HepG2 (cell line): ENCODE results near the gene COL9A3. TPM values are rescaled to one million over a fixed set of nuclear protein-coding genes. Genes with fewer than 3 reads are reported as not detected.

Experiments
- BORCS8-MEF2B ChIP-seq: sonication (generic); formaldehyde crosslinking; IDR thresholded peaks from 2 replicates; pipeline ENCODE4 v1.8.0; 2022; ENCODE audit warnings: mild to moderate bottlenecking, missing genetic modification reagents
- CENPT ChIP-seq: sonication (generic); formaldehyde crosslinking; IDR thresholded peaks from 2 replicates; pipeline ENCODE4 v1.8.0; 2022; ENCODE audit warnings: low read depth, mild to moderate bottlenecking, moderate library complexity, missing genetic modification reagents
- MAZ ChIP-seq, 2 experiments: sonication (generic) in 1 of 2; formaldehyde crosslinking in 1 of 2; IDR thresholded peaks; 2 replicates each; pipeline versions ENCODE4 v1.5.0 to v1.6.1; 2012 to 2020; ENCODE audit warnings: low read depth in 2 of 2, mild to moderate bottlenecking in 2 of 2, borderline replicate concordance in 1 of 2, improper control_type of control experiment in 1 of 2, low read length in 1 of 2, missing genetic modification reagents in 1 of 2, moderate library complexity in 1 of 2
- NBN ChIP-seq: fragments of 450-650 bp; conservative IDR thresholded peaks from 2 replicates; pipeline ENCODE4 v1.6.1; 2017
- NCOA5 ChIP-seq: sonication (generic); formaldehyde crosslinking; IDR thresholded peaks from 2 replicates; pipeline ENCODE4 v1.4.0; 2020; ENCODE audit warnings: missing genetic modification reagents
- TEAD3 ChIP-seq: optimal IDR thresholded peaks from 2 replicates; pipeline ENCODE3; 2016; ENCODE audit warnings: borderline replicate concordance
- ZBTB20 ChIP-seq: sonication (generic); formaldehyde crosslinking; IDR thresholded peaks from 2 replicates; pipeline ENCODE4 v1.8.1; 2023; ENCODE audit warnings: missing genetic modification reagents, low read depth, mild to moderate bottlenecking, borderline replicate concordance
- ZC3H4 ChIP-seq: sonication (generic); formaldehyde crosslinking; IDR thresholded peaks from 2 replicates; pipeline ENCODE4 v1.4.0; 2020; ENCODE audit warnings: missing genetic modification reagents, borderline replicate concordance
- ZFP36 ChIP-seq: fragments of 150-350 bp; IDR thresholded peaks from 2 replicates; pipeline ENCODE4 v1.6.1; 2018; ENCODE audit warnings: borderline replicate concordance, low read length, low read depth; ENCODE audit not compliant: partially characterized antibody
- ZKSCAN8 ChIP-seq: IDR thresholded peaks from 2 replicates; pipeline ENCODE4 v1.6.1; 2016; ENCODE audit warnings: borderline replicate concordance, missing genetic modification reagents, missing compliant biosample characterization
- ZNF205 ChIP-seq: IDR thresholded peaks from 2 replicates; pipeline ENCODE4 v1.6.1; 2018; ENCODE audit warnings: missing biosample characterization, missing genetic modification reagents
- ZNF354B ChIP-seq: sonication (generic); formaldehyde crosslinking; IDR thresholded peaks from 2 replicates; pipeline ENCODE4 v1.8.0; 2022; ENCODE audit warnings: mild to moderate bottlenecking, missing genetic modification reagents
- ZNF530 ChIP-seq: sonication (generic); formaldehyde crosslinking; IDR thresholded peaks from 2 replicates; pipeline ENCODE4 v1.5.0; 2020; ENCODE audit warnings: low read depth, mild to moderate bottlenecking, missing genetic modification reagents
- ZNF703 ChIP-seq: sonication (generic); formaldehyde crosslinking; IDR thresholded peaks from 2 replicates; pipeline ENCODE4 v1.5.1; 2020; ENCODE audit warnings: missing genetic modification reagents, mild to moderate bottlenecking, moderate library complexity, borderline replicate concordance
- ZSCAN22 ChIP-seq: sonication (generic); formaldehyde crosslinking; IDR thresholded peaks from 2 replicates; pipeline ENCODE4 v1.4.0; 2020; ENCODE audit warnings: mild to moderate bottlenecking, missing genetic modification reagents
- polyA plus RNA-seq, 8 experiments: library from polyadenylated mRNA; depleted of rRNA in 3 of 8; stranded (reverse) in 7 of 8; unstranded in 1 of 8; fragments of >200 nt; fragmentation: Illumina TruSeq in 4 of 8; extraction: Trizol in 4 of 8; gene quantifications; 2 replicates each; pipeline versions ENCODE4 v1.2.1 to v1.2.3, GENCODE V29; 2011 to 2016; ENCODE audit warnings: low read depth in 4 of 8, missing spikeins in 1 of 8, mixed read lengths in 1 of 8; ENCODE audit not compliant: insufficient read depth in 1 of 8
- total RNA-seq, 5 experiments: library from RNA; depleted of rRNA; stranded (reverse); fragments of >200 nt; fragmentation: Illumina TruSeq; extraction: Trizol; gene quantifications; 2 replicates each; pipeline ENCODE4 v1.2.3, GENCODE V29; 2016; ENCODE audit warnings: low read depth in 1 of 5
- TF ChIP-seq, protein P1 (sequence below): sonication (generic); formaldehyde crosslinking; IDR thresholded peaks from 2 replicates; pipeline ENCODE4 v1.4.0; 2020; ENCODE audit warnings: missing genetic modification reagents
- TF ChIP-seq, protein P2 (sequence below): sonication (generic); formaldehyde crosslinking; IDR thresholded peaks from 2 replicates; pipeline ENCODE4 v1.5.0; 2020; ENCODE audit warnings: mild to moderate bottlenecking, missing genetic modification reagents, borderline replicate concordance

COL9A3 gene
- total and polyA plus RNA-seq, 2 of the 13 experiments (the other 11 are each of a cell fraction or from before 2014, with no cell fraction given) = 155 to 204 TPM

DNA sequence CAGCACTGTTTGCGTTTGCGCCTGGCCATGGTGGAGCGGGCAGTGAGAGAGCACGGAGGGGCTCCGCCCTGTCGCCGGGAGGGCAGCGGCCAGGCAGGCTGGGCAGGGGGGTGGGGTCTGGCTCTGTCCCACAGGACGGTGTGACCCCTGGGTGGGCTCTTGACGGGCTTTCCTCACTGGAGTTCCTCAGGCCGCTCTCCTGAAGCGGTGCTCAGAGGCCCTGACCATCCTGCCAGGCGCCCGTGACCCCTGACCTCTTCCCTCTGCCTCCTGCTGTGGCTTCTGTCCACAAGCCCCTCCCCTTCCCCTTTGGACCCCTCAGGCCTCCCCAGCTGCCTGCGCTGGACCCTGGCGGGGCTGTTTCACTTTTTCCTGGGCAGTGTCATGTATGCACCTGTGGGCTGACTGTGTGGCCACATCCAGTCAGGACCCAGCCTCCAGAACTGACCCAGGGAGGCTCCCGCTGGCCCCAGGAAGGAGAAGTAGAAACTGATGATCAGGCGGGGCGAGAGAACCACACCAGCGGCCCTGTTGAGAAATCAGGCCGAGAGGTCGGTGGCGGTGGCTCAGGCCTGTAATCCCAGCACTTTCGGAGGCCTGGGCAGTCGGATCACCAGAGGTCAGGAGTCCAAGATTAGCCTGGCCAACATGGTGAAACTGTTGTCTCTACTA lies 11.0 kb upstream of the COL9A3 start (continued):
- TF ChIP-seq ZNF354B (CRISPR knock-in tag) = no peak
- TF ChIP-seq ZBTB20 (CRISPR knock-in tag) = peak; percentile 59; the same call in 1 of the 2 replicates
- peak; percentile 78; the same call in 1 of the 2 replicates for TF ChIP-seq MAZ (IDR thresholded peaks at IDR 0.05; ENCODE audit: borderline replicate concordance, low read depth, low read length)
- TF ChIP-seq MAZ (CRISPR knock-in tag; IDR thresholded peaks at IDR 0.05; ENCODE audit: low read depth) = peak; percentile 96
- TF ChIP-seq, protein P1, sequence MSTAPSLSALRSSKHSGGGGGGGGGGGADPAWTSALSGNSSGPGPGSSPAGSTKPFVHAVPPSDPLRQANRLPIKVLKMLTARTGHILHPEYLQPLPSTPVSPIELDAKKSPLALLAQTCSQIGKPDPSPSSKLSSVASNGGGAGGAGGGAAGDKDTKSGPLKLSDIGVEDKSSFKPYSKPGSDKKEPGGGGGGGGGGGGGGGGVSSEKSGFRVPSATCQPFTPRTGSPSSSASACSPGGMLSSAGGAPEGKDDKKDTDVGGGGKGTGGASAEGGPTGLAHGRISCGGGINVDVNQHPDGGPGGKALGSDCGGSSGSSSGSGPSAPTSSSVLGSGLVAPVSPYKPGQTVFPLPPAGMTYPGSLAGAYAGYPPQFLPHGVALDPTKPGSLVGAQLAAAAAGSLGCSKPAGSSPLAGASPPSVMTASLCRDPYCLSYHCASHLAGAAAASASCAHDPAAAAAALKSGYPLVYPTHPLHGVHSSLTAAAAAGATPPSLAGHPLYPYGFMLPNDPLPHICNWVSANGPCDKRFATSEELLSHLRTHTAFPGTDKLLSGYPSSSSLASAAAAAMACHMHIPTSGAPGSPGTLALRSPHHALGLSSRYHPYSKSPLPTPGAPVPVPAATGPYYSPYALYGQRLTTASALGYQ (CRISPR knock-in tag) = peak; percentile 93; the same call in 1 of the 2 replicates
- TF ChIP-seq ZFP36 = no peak
- TF ChIP-seq NBN = no peak
- no peak for TF ChIP-seq ZC3H4 (CRISPR knock-in tag)
- peak; percentile 70 for TF ChIP-seq TEAD3 (CRISPR knock-in tag)
- TF ChIP-seq BORCS8-MEF2B (CRISPR knock-in tag) = peak; percentile 81
- no peak for TF ChIP-seq ZNF530 (CRISPR knock-in tag)
- TF ChIP-seq ZNF703 (CRISPR knock-in tag) = no peak; the same call in 1 of the 2 replicates
- no peak; the same call in 1 of the 2 replicates for TF ChIP-seq ZSCAN22 (CRISPR knock-in tag)
- peak; percentile 58; the same call in 1 of the 2 replicates for TF ChIP-seq ZNF205 (CRISPR knock-in tag)
- peak; percentile 48; the same call in 1 of the 2 replicates for TF ChIP-seq ZKSCAN8 (CRISPR knock-in tag)
- TF ChIP-seq, protein P2, sequence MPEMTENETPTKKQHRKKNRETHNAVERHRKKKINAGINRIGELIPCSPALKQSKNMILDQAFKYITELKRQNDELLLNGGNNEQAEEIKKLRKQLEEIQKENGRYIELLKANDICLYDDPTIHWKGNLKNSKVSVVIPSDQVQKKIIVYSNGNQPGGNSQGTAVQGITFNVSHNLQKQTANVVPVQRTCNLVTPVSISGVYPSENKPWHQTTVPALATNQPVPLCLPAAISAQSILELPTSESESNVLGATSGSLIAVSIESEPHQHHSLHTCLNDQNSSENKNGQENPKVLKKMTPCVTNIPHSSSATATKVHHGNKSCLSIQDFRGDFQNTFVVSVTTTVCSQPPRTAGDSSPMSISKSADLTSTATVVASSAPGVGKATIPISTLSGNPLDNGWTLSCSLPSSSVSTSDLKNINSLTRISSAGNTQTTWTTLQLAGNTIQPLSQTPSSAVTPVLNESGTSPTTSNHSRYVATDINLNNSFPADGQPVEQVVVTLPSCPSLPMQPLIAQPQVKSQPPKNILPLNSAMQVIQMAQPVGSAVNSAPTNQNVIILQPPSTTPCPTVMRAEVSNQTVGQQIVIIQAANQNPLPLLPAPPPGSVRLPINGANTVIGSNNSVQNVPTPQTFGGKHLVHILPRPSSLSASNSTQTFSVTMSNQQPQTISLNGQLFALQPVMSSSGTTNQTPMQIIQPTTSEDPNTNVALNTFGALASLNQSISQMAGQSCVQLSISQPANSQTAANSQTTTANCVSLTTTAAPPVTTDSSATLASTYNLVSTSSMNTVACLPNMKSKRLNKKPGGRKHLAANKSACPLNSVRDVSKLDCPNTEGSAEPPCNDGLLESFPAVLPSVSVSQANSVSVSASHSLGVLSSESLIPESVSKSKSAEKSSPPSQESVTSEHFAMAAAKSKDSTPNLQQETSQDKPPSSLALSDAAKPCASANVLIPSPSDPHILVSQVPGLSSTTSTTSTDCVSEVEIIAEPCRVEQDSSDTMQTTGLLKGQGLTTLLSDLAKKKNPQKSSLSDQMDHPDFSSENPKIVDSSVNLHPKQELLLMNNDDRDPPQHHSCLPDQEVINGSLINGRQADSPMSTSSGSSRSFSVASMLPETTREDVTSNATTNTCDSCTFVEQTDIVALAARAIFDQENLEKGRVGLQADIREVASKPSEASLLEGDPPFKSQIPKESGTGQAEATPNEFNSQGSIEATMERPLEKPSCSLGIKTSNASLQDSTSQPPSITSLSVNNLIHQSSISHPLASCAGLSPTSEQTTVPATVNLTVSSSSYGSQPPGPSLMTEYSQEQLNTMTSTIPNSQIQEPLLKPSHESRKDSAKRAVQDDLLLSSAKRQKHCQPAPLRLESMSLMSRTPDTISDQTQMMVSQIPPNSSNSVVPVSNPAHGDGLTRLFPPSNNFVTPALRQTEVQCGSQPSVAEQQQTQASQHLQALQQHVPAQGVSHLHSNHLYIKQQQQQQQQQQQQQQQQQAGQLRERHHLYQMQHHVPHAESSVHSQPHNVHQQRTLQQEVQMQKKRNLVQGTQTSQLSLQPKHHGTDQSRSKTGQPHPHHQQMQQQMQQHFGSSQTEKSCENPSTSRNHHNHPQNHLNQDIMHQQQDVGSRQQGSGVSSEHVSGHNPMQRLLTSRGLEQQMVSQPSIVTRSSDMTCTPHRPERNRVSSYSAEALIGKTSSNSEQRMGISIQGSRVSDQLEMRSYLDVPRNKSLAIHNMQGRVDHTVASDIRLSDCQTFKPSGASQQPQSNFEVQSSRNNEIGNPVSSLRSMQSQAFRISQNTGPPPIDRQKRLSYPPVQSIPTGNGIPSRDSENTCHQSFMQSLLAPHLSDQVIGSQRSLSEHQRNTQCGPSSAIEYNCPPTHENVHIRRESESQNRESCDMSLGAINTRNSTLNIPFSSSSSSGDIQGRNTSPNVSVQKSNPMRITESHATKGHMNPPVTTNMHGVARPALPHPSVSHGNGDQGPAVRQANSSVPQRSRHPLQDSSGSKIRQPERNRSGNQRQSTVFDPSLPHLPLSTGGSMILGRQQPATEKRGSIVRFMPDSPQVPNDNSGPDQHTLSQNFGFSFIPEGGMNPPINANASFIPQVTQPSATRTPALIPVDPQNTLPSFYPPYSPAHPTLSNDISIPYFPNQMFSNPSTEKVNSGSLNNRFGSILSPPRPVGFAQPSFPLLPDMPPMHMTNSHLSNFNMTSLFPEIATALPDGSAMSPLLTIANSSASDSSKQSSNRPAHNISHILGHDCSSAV = 0 out of 2 replicates have a peak, but pooled peaks have one; percentile 47
- TF ChIP-seq CENPT (CRISPR knock-in tag) = no peak; the same call in 1 of the 2 replicates
- TF ChIP-seq NCOA5 = 0 out of 2 replicates have a peak, but pooled peaks have one; percentile 23
